HG02938 (cell line): ENCODE data around the gene C14orf39.

Experiments
- ATAC-seq: cut with Tn5 transposase; IDR thresholded peaks from one replicate; pipeline ENCODE4 v1.9.1; 2021; ENCODE audit warnings: mild to moderate bottlenecking, moderate library complexity; ENCODE audit not compliant: unreplicated experiment

The C14orf39 gene

GRCh38 chr14:60485598-60486251, at the start of gene C14orf39:
Gene C14orf39, minus strand, starts transcription at chr14:60486063. Its CDS starts 985 bp downstream, at chr14:60485078.
- ATAC-seq = no peak

- ATAC-seq = no peak
Observed at GRCh38 chr14:60532442-60532841, 46.6 kb upstream of the C14orf39 start.

- no peak for ATAC-seq
Observed at GRCh38 chr14:60515511-60516289, 29.8 kb upstream of the C14orf39 start.

- no peak for ATAC-seq
Observed at GRCh38 chr14:60514741-60515491, 29.1 kb upstream of the C14orf39 start.

- ATAC-seq = no peak
Observed at GRCh38 chr14:60514378-60514740, 28.5 kb upstream of the C14orf39 start.

- no peak for ATAC-seq
Observed at GRCh38 chr14:60512973-60513571, 27.2 kb upstream of the C14orf39 start.

- ATAC-seq = no peak
Observed at GRCh38 chr14:60512126-60512525, 26.3 kb upstream of the C14orf39 start.

GRCh38 chr14:60510951-60511599, 25.2 kb upstream of the C14orf39 start:
- no peak for ATAC-seq

- ATAC-seq = no peak
Observed at GRCh38 chr14:60510254-60510950, 24.5 kb upstream of the C14orf39 start.

- no peak for ATAC-seq
Observed at GRCh38 chr14:60509438-60510253, 23.8 kb upstream of the C14orf39 start.

- ATAC-seq = no peak
Observed at GRCh38 chr14:60508707-60509437, 23.0 kb upstream of the C14orf39 start, which contains the start of gene SIX6. Gene SIX6, plus strand, starts transcription at chr14:60509146. Its CDS starts 253 bp downstream, at chr14:60509399.

GRCh38 chr14:60508363-60508706, 22.5 kb upstream of the C14orf39 start:
- ATAC-seq = no peak

- no peak for ATAC-seq
Observed at GRCh38 chr14:60506985-60507829, 21.3 kb upstream of the C14orf39 start.

- no peak for ATAC-seq
Observed at GRCh38 chr14:60506462-60506984, 20.7 kb upstream of the C14orf39 start.

GRCh38 chr14:60506010-60506409, 20.1 kb upstream of the C14orf39 start:
- no peak for ATAC-seq

GRCh38 chr14:60505448-60505847, 19.6 kb upstream of the C14orf39 start:
- no peak for ATAC-seq

- ATAC-seq = no peak
Observed at GRCh38 chr14:60502541-60502940, 16.7 kb upstream of the C14orf39 start.

- no peak for ATAC-seq
Observed at GRCh38 chr14:60495946-60496345, 10.1 kb upstream of the C14orf39 start.
